Fibroblast of skin of left biceps (primary cell): ENCODE results near the gene TCAIM.

Source experiments
- DNase-seq, 2 experiments: peaks; one replicate each; pipeline ENCODE4 v3.0.0-alpha.2; 2013; ENCODE audit warnings: low read depth in 2 of 2

Gene TCAIM

GRCh38 chr3:44445786-44446185 is 107.2 kb downstream of the TCAIM start:
- DNase-seq = no peak

GRCh38 chr3:44446929-44447328 is 108.4 kb downstream of the TCAIM start:
- DNase-seq = no peak

GRCh38 chr3:44451441-44451840 is 112.9 kb downstream of the TCAIM start:
- no peak for DNase-seq

- no peak for DNase-seq
Measured at GRCh38 chr3:44454258-44454657, 115.7 kb downstream of the TCAIM start.

GRCh38 chr3:44455318-44455717 is 116.8 kb downstream of the TCAIM start:
- DNase-seq = no peak
